ACHN (cell line): ENCODE results near the gene TICRR.

ENCODE experiments used
- DNase-seq: peaks from one replicate; pipeline ENCODE4 v3.0.0-alpha.2; 2015
- in situ Hi-C: cut with HindIII; loops from 2 replicates; pipeline ENCODE4 v1.10.0; 2017; ENCODE audit warnings: low sequenced_read_pairs, low pct_ligation_motif_present, low pct_unique_long_range_greater_than_20kb

Gene TICRR

DNA sequence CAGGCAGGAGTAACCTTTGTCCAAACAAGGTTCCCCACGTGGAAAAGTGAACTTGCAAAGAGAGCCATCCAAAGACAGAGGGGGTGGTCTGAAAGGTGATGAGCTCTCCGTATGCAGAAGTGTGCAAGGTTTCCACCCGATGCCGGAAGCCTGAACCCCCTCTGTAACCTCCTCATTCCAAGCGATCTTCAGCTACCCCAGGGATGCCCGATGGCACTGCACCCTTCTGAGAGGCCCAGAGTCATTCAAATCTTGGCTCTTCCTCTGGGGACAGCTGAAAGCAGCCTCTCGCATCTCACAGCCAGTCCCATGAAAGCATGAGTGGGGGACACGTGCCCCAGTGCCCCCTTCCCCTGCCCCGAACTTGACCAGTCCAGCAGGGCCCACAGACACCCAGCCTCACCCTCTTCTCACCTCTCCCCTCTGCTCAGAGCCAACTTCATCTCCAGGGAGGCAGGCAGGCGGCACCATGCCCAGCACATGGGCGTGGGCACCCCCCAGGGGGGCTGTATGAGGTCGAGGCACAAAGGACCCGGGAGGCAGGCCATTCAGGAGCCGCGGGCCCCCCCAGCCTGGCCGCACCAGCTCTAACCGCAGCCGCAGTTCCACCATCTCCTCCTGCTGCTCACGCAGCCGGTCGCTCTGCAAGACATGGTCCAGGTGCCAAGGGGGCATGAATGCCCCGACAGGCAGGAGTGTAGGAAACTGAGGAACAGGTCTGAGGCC lies 71.3 kb downstream of the TICRR start:
- in situ Hi-C loops, result no loop called here
- DNase-seq, result no peak

GRCh38 chr15:89647191-89647851 lies 72.1 kb downstream of the TICRR start:
- in situ Hi-C loops, result no loop called here
- peak; percentile 15 for DNase-seq

DNA sequence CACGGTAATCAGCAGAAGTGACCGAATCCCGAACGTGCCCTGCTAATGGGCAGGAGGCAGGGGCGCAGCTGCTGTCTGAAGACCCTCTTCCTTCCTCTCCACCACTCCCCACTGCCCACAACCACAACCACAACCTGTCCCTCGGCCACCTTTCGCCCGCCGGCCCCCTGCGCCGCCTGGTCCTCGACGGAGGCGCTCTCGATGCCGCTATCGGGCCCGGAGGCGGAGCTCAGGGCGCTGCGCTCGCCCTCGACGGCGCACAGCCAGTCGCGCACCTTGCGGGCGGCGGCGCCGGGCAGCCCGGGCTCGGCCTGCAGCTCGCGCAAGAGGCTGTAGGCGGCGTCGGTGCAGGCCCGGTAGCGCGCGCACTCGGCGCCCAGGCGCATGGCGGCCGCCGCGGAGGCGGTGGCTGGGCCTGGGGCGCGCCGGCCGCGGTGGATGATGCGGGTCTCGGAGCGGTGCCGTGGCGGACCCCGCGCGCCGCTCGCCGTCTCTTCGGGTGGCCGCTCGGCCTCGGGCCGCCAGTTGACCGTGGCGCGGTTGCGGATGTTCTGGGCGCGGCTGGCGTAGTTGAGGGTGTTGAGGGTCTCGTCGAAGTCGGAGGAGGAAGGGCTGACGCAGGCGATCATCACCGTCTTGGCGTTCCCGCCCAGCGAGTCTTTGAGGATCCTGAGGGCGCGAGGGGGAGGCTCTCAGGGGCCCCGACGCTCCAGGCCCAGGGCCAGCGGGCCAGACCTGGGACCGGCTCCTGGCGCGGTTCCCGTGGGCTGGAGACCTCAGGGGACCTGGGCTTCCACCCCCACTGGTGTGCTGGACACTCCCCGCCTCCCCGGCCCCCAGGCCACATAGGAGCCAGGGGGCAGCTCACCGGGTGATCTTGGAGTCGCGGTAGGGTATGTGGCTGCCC lies 73.1 kb downstream of the TICRR start:
- in situ Hi-C loops, result no loop called here
- no peak for DNase-seq

DNA sequence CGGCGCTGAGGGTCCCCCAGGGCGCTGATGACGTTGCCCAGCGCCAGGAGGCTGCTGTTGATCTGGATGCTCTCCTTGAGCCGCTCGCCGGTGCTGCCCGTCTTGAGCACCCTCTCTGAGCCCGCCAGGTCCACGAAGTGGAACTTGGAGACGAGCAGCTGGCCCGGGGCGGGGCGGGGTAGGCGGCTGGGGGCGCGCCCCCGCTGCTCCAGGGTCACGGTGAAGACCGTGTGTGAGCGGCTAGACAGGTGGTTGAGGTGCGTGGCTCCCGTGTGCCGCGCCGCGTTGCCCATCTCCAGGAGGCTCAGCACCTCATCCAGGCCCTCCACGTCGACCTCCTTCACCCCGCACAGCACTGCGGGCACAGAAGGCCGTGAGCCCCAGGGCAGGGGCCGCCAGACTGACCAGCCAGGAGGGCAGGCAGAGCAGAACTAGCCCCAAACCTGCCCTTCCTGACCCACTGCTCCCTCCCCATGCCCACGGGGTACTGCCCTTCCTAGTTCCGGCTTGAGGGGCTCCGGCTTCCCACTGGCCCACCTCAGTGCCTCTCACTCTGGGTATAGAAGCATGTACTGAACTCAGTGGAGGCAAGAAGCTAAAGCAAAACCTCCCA lies 73.8 kb downstream of the TICRR start:
- in situ Hi-C loops, result no loop called here
- DNase-seq, result no peak

DNA sequence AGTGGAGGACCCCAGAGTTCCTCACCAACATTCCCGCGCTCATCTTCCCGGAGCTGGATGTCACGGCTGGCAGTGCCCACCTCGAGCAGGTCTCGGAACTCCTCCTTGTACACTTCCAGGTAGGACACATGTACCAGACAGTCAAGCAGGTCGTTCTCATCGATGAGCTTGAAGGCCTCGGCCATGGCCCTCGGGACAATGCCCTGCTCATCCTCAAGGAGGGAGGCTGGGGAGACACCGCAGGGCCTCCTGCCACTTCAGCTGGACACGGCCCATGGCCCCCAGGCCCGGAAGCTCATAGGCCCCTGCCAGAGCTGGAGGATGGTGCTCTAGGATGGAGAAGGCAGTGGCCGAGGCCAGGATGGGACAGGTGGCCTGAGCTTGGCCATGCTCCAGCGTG lies 74.4 kb downstream of the TICRR start:
- DNase-seq, result no peak
- in situ Hi-C loops, result no loop called here

DNA sequence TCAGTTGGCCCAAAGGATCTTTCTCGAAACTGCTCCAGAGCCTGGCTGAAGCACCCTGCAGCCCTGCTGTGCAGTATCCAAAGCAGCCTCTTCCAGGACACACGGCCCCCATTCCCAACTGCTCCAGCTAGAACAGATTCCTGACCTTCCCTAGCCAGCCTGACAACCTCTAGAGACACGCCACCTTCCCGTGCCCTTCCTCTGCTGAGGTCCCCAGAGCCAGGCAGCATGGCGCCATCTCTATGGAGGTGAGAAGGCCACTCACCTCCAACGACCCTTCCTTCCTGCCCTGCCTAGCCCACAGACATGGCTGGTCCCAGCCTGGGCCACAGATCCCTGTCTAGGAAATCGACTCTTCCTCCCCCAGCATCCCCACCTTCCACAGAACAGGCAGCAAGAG lies 76.9 kb downstream of the TICRR start:
- in situ Hi-C loops, result no loop called here
- no peak for DNase-seq

DNA sequence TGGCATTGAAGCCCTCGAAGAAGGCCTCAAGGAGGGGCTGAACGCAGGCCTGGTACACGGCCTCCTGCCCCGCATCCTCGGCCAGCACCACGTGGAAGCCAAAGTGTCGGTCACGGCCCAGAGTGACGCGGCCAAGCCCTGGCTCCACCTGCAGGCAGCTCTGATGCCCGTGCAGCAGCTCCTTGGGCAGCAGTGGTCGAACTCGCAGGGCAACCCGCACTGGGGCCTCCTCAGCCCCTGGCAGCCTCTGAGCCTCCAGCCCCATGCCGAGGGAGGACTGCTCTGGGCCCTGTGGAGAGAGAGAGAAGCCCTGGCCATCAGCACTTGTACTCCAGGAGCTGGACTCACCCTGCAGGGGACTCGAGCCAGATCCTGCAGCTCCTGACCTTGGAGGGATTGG lies 77.4 kb downstream of the TICRR start:
- in situ Hi-C loops, result no loop called here
- DNase-seq, result no peak

DNA sequence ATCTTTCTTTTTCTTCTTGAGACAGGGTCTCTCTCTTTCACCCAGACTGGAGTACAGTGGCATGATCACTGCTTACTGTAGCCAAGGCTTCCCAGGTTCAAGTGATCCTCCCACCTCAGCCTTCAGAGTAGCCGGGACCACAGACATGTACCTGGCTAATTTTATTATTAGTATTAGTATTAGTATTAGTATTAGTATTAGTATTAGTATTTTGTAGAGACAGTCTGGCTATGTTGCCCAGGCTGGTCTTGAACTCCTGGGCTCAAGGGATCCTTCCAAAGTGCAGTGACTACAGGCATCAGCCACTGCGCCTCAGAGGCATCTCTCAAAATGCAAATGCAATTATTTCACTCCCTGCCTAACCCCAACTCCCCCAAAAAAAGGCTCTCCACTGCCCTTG lies 78.3 kb downstream of the TICRR start:
- in situ Hi-C loops, result no loop called here
- no peak for DNase-seq

GRCh38 chr15:89654301-89654761 lies 79.1 kb downstream of the TICRR start:
- in situ Hi-C loops, result no loop called here
- DNase-seq, result no peak

DNA sequence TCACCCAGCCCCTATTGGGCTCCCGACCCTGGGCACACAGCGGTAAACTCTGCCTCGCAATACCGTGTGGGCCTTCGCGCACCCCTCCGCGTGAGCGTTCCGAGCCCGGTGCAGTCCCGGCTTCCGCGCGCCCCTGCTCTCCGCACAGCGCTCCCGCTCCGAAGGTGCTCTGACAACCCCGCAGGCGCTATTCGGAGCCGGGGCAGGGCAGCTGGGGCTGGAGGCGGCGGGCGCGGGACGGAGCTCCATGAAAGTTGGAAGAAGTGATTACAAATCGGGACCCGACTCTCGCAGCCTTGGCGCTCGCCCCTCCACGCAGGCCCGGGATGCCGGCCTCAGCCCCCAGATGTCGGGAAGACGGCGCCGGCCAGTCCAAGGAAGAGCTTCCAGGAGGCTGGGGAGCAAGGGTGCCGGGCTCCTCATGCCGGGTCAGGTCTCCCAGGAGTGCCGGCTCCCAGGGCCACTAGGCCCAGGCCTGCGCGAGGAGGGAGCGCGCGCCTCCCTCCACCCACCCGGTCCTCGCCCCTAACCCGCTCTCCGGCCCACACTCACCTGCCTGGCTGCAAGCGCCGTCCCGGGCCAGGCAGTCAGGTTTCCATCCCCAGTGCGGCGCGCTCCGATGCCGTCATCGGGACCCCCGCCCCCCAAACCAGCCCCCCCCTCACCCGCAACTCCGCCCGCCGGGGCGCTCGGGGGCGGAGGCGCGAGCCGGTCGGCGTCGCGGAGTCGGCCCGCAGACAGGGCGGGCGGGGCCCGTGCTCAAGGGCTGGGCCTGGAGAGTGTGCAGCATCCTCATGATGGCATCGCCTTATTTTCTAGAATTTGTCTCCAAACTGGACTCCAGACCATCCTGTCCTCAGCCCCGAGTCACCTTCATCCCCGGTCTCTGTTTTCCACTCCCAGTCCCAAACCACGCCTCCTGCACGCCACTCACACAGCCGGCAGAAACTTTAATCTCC lies 79.9 kb downstream of the TICRR start, which contains the start of gene KIF7:
Gene KIF7 (minus strand): TSS at position 621 of the 959 bp plus-strand sequence. CDS start 2,537 bp downstream, outside the sequence.
- in situ Hi-C loops, result no loop called here
- DNase-seq, result peak; percentile 36

DNA sequence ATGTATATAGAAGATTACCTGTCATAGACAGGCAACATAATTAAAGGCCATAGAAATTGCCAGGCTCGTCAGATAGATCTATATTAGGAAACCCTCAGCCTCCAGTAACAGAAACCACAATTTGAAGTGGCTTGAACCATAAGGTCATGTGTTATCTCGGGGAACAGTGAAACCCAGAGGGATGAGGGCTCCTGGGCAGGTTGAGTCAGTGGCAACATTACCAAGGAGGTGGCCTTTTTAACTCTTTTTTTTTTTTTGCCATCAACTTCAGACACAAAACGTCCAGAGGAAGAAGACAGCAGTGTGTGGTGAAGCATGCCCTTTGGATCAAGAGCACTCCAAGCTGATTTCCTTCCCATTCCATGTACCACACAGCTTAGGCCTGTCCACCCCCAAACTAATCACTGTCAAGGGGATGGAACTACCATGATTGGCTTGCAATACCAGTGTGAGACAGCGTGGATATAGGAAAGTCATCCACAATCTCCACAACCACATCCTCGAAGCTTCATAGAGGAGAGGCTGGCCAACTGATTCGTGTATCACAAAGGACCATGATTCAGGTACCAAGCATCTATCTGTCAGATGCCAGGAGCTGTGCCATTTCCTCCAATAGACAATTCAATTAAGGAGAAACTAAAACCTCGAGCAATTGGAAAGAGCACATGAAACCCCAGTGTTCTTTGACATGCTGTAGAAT lies 81.0 kb downstream of the TICRR start:
- in situ Hi-C loops, result no loop called here

DNA sequence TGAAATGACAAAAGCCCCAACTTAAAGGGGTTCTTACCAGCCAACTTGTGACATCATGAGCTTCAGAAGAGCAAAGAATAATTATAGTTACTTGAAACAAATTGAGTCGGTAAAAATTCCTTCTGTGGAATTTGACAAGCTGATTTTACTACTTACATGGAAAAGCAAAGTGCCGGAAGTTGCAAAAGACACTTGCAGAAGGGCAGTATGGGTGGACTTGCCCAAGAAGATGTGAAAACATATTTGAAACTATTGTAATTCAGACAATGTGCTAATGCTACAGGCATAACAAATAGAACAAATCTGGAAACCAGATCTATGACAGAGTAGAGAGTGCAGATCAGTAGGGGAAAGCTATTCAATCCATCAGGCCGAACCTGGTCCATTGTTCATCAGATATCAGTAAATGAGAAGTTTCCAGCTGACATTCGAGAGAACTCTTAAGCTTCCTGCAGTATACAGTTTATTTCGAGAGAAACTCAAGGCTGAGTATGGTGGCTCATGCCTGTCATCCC lies 82.5 kb downstream of the TICRR start:
- DNase-seq, result no peak
- in situ Hi-C loops, result no loop called here

More for the DNA sequence above, 81.0 kb downstream of the TICRR start:
- no peak for DNase-seq

DNA sequence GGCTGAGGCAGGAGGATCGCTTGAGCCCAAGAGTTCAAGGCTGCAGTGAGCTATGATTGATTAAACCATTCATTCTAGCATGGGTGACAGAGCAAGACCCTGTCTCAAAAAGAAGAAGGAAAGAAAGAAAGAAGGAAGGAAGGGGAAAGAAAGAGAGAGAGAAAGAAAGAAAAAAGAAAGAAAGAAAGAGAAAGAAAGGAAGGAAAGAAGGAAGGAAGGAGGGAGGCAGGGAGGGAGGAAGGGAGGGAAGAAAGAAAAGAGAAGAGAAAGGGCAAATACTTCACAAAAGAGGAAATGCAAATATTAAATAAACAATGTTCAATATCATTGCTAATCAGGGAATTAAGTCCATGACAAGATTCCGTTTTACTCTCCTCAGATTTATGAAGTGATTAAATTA lies 84.0 kb downstream of the TICRR start:
- no peak for DNase-seq
- in situ Hi-C loops, result no loop called here

- in situ Hi-C loops, result no loop called here
- no peak for DNase-seq
Measured at GRCh38 chr15:89660556-89660955, 85.3 kb downstream of the TICRR start.

DNA sequence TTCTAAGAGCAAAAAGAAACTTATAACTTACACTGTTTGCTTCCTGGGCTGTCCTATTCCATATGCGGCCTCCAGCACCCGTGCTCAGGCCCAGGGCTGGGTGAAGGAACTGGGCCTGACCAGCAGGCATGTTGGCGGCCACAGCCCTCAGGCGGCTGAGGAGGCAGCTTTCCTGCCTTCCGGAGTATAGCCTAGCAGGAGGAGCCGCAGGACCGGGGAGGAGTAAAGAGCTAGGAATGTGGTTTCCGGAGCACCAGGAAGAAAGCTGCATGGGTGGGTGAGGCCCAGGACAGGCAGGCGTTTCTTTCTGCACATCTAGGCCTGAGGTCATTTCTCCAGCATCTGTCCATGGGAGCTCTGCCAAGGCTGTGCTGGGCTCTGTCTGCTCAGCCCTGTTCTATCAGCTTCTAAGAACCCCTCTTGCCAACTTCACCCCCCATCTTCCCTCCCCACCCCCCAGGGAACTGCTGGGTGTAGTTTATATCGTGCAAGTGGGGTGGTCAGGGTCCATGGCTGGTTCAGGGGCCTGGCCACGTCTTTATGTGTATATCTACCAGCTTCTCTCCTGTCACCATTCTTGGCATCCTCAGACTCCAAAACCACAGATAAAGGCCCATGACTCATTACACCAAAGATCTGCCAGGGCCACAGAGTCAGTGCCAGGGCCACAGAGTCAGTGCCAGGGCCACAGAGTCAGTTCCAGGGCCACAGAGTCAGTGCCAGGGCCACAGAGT lies 87.8 kb downstream of the TICRR start:
- in situ Hi-C loops, result no loop called here
- peak; percentile 19 for DNase-seq
